GM18502 (cell line): ENCODE results near the gene IRAK2.
"Not testable (repeated sequence)": the region's sequence is repeated elsewhere in the genome, so short reads cannot be mapped to it uniquely, and the experiment has no call there.

Experiments used
- ATAC-seq: cut with Tn5 transposase; IDR thresholded peaks from one replicate; pipeline ENCODE4 v1.9.1; 2021; ENCODE audit warnings: mild to moderate bottlenecking; ENCODE audit not compliant: unreplicated experiment, poor library complexity

The IRAK2 gene

DNA sequence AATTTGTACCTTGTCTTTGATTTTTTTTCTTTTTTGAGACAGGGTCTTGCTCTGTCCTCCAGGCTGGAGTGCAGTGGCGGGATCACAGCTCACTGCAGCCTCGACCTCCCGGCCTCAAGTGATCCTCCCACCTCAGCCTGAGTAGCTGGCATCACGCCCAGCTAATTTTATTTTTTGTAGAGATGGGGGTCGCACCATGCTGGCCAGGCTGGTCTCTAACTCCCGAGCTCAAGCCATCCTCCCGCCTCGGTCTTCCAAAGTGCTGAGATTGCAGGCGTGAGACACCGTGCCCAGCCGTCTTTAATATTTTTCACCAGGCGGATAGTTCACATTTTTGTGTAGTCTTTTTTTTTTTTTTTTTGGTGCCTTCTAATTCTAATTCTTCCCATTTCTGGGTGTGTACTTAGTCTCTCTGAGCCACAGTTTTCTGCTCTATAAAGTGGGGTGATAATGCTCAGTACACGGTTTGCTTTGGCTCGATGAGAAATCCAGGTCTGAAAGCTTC is 83.0 kb downstream of the IRAK2 start:
- no peak for ATAC-seq

DNA sequence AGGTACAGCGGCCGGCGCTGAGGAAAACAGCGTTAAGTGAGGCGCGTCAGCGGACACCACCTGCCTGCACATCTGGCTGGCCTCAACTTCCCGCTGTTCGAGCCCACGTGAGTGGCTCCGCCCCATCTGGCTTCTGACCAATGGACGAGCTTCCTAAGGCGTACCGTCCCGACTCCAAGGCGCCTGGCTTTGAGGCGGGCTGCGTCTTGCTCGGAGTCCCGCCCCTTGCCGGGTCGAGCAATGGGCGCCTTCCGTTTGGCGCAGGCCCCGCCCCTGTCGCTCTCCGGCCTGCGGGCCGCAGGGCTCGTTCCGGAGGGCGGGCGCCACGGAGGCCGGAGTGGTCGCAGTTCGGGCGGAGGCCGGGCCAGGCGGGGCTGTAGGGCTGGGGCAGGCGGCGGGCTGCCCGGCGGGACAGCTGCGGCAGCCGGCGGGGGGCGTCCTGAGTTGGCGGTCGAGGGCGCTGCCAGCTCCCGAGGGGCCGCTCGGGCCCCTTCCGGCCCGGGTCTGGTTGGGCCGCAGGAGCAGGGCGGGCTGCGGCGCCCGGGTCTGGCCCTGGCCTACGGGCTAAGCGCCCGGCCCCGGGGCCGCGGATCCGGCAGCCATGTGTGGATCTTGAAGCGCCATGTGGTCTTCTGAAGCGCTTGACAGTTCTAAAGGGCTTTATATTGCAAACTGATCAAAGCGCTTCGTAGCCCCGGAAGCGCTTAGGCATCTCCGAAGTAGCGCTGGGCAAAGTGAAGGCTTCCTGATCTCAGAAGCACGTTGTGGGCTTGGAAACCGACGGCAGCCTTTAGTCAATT is 83.7 kb downstream of the IRAK2 start, which contains the start of gene TATDN2:
Gene TATDN2, plus strand, starts transcription at position 276 of the 800 bp plus-strand sequence. CDS start 742 bp downstream, outside the sequence.
- ATAC-seq: peak; percentile 96

DNA sequence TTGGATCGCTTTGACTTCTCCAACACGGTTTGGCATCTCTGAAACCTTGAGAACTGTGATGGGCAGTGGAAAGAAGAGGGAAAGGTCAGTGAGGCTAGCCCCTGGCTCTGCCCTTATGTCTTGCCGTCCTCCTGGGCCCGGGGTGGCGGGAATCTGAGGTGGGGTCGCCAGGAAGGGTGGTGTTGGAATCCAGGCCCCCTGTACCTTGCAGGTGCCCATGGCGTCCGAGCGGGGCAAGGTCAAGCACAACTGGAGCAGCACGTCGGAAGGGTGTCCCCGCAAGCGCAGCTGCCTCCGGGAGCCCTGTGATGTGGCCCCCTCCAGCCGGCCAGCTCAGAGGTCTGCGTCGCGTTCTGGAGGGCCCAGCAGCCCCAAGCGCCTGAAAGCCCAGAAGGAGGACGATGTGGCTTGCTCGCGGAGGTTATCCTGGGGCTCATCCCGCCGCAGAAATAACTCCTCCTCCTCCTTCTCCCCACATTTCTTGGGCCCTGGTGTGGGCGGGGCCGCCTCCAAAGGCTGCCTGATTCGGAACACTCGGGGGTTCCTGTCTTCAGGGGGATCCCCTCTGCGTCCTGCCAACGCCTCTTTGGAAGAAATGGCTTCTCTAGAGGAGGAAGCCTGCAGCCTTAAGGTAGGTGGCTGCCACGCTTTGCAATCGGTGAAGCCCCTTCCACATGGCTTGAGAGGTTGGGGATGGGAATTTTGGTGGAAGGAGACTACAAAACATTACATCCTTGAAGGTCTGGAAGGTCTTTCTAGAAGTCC is 84.4 kb downstream of the IRAK2 start:
- ATAC-seq: peak; percentile 23

DNA sequence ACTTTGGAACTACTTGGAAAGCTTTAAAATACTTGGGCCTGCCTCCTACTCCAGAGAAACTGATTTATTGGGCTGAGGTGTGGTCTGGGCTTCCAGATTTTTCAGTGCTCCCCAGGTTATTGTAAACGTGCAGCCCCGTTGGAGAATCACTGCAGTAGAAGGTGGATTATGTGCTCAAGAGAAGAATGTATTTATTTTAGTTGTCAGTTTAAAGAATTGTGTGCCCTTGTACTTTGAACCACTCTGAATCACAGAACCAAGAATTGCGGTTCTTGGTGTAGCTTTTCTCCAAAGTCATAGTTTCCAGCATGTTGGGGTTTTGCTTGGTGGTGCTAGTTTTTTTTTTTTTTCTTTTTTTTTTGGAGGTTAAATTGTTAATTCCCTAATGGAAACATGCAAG is 85.1 kb downstream of the IRAK2 start:
- ATAC-seq: no peak

DNA sequence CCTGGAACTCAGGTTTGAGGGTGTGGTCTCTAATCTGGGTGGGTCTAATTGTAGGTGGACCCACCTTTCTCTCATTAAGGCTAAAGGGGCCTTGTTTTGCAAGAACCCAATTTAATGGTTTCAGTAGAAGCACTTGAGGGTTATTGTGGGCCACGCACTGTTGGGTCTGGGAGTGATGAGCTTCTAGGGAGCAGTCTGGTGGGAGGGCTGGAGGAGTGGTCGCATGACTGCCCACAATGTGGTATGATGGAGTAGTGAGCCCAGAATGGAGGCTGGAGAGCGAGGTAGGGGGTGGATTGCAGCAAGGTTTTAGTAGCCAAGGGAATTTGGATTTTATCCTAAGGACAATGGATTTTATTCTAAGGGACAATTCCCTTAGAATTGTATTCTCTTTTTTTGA is 86.3 kb downstream of the IRAK2 start:
- no peak for ATAC-seq

DNA sequence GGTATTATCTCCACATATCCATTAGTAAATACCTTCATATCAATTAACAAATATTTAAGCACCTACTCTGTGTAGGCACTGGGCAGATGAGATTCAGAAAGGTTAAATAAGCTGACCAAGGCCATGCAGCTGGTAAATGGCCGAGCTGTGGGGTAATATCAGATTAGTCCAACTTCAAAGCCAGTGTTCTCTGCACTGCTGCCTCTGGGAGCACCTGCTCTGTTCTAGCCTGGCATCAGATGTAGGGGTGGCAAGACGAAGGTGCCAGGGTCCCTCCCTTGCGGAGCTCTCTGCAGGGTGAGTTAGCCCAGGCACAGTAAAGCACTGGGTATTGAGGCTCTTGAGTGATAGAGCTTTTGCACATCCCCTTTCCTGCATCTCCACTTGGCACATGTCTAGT is 89.0 kb downstream of the IRAK2 start:
- ATAC-seq: no peak

DNA sequence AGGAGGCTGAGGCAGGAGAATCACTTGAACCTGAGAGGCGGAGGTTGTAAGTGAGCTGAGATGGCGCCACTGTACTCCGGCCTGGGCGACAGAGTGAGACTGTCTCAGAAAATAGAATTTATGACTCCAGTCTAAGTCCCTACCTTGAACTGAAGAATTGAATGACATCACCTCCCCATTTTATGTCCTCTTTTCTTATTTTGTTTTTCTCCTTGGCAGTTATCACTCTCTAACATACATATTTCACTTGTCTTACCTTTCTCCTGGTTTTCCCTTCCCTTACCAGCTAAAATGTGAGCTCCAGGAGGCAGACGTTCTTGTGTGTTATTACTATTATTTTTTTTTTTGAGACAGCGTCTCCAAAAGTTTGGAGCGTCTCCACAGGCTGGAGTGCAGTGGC is 91.1 kb downstream of the IRAK2 start:
- ATAC-seq: no peak

DNA sequence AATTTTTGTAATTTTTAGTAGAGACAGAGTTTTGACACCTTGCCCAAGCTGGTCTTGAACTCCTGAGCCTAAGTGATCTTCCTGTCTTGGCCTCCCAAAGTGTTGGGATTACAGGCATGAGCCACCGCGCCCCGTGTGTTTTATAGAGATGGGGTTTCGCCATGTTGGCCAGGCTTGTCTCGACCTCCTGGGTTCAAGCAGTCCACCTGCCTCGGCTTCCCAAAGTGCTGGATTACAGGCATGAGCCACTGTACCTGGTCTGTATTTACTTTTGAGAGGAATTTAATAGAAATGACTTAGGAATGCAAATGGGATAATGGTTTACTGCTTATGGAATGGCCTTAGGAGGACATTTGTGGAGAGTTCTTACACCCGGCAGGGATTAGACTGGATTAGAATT is 94.3 kb downstream of the IRAK2 start:
- no peak for ATAC-seq

DNA sequence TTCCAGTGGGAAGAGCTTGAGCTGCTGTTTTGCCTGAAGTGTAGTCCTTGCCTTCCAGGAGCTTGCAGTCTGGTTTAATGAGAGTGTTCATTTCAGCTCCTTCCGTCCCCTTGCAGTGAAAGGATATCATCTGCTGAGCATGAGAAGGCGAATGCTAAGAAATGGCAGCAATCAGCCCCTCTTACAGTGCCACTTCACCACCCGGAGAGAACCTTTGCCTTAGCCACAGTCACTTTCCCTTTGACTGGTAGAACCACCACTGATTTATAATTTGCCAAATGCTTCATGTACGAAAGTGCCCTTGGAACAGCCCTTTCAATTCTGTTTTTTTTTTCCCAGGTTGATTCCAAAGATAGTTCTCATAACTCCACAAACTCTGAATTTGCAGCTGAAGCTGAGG is 95.1 kb downstream of the IRAK2 start:
- ATAC-seq: no peak

DNA sequence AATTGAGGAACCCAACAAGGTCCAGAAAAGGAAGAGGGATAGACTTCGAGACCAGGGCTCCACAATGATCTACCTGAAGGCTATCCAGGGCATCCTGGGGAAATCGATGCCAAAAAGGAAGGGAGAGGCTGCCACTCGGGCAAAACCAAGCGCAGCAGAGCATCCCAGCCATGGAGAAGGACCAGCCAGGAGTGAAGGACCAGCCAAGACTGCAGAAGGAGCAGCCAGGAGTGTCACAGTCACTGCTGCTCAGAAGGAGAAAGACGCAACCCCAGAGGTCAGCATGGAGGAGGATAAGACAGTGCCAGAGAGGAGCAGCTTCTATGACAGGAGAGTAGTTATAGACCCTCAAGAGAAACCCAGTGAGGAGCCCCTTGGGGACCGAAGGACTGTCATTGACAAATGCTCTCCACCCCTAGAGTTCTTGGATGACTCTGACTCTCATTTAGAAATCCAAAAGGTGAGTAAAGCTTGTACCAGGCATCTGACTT is 95.5 kb downstream of the IRAK2 start:
- ATAC-seq: no peak

DNA sequence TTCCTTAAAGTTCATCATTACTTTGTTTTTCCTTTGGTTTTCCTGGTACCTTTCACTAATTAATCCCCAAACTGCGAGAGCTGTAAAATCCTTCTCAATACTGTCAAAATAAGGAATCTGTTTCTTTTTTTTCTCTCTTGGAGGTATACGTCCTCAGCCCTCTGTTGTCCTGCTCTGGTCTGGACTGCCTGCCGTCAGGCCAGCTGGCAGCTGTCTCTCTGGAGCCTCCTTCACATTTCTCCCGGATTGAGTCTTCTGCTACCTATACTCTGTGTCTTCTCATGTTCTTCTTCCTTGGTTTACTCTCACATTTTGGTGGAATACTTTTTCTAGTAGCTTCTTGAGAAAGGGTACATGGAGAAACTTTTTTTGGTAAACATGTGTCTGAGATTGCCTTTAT is 97.3 kb downstream of the IRAK2 start:
- no peak for ATAC-seq

DNA sequence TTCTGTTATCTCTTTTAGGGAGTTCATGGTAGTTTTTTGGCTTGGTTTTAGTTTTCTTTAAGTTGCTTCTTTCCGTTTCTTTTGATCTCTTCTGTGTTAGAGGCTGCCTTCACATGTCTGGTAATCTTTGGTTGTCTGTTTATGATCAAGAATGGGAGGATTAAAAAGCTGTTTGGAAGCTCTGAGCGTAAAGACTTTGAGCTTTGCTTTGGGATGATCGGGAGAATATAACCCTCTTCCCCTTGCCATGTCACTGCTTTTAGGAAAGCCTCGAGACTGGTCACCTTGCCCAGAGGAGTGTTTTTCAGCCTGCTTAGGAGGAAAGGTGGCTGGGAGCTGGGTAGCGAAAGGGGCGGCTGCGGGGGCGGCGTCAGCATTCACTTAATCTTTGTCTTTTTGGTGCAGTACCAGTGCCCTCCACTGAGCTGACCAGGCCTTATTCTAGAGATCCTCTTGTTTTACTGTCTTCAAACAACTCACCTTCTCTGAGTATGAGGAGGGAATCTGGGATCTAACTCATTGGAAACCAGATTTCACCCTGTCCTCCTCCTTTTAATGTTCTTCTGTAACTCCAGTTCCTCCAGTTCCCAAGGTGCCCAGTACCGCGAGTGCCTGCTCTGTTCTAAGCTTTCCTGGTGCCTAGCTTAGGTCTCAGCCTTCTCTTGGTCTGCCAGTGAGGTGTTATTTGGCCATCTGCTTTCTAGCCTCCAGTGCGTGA is 99.1 kb downstream of the IRAK2 start:
- ATAC-seq: no peak

DNA sequence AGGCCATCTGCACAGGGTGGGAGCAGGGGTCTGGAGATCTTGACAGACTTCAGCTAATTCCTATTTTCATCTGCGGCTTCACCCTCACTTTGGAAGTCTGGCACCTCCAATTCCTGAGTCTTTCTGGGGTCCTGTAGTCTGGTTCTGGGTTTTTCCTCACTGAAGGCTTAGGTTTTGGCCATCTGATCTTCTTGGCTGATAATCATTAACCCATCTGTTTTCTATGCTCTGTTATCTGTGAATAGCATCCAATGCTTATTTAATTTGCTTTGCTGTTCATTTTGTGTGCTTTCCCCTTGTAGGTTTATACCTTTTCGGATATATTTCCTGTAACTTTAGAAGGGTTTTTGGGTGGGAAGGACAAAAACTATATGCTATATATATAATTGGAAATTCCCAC is 101.1 kb downstream of the IRAK2 start:
- no peak for ATAC-seq

DNA sequence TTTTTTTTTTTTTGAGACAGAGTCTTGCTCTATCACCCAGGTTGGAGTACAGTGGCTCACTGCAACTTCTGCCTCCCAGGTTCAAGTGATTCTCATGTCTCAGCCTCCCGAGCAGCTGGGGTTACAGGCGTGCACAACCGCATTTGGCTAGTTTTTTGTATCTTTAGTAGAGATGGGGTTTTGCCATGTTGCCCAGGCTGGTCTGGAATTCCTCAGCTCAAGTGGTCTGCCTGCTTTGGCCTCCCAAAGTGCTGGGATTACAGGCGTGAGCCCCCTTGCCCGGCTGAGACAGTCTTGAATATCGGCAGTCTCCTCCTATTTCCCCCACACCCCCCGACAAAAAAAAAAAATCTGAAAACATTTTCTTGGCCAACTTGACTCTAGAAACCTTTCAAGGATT is 102.2 kb downstream of the IRAK2 start:
- ATAC-seq: not testable (repeated sequence)

DNA sequence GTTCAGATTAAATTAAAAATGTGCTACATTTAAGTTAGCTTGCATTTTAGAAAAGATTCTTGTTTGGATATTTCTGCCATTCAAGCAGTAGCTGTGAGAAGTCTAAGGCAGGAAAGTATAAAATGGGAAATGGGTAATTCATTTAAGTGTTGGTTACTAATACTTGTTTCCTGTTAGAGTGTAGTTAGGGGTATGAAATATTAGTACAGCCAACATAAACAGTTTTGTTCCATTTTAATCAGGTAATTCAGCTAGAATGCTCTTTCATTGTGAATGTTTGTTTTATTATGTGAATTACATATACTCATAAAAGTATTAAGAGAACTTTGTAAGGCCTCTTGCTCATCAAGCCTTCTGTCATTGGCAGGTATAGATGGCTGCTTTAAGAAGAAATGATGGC is 103.4 kb downstream of the IRAK2 start:
- ATAC-seq: no peak

DNA sequence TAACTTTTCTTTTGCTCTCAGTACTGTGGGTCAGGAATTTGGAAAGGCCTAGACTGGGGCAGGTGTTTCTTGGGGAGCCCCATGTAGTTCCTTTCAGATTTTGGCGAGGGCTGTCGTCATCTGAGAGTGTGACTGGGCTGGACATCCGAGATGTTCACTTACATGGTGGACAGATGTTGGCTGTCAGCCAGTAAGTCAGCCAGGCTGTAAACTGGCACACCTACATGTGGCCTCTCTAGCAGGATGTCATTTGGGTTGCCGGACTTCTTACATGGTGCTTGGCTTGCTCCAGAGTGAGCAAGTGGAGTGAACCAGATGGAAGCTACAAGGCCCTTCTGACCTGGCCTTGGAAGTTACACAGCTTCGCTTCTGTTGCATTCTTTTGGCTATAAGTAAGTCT is 104.2 kb downstream of the IRAK2 start:
- no peak for ATAC-seq

DNA sequence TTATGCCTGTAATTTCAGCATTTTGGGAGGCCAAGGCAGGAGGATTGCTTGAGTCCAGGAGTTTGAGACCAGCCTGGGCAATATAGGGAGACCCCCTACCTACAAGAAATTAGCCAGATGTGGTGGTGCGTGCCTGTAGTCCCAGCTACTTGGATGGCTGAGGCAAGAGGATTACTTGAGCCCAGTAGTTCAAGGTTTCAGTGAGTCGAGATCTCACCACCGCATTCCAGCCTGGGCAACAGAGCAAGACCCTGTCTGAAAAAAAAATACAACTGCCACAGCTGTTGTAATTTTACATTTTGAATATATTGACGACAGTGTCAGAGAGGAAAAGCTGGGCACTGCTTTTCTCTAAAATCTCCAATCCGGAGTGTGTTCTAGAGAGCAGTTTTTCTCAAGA is 104.7 kb downstream of the IRAK2 start:
- ATAC-seq: no peak

DNA sequence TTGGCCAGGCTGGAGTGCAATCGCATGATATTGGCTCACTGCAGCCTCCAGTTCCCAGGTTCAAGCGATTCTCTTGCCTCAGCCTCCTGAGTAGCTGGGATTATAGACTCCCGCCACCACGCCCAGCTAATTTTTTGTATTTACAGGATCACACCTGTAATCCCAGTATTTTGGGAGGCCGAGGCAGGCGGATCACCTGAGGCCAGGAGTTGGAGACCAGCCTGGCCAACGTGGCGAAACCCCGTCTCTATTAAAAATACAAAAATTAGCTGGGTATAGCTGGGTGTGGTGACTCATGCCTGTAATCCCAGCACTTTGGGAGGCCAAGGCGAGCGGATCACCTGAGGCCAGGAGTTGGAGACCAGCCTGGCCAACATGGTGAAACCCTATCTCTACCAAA is 107.8 kb downstream of the IRAK2 start:
- ATAC-seq: not testable (repeated sequence)

DNA sequence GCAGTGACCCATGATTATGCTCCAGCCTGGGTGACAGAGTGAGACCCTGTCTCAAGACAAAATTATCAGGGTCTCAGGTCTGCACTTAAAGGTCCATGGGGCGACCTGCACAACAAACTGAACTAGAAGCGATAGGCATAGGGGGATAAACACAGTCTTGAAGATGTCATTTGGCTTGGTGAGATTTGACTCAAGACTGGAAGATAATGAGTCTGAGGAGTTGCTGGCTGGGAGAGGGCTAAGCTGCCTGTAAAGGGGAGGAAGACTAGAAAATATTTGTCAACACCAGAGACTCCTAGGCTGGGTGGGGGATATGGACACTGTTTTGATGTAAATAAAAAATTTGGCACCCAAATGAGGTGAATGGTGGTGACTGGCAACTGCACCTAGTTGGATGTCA is 108.3 kb downstream of the IRAK2 start:
- no peak for ATAC-seq

DNA sequence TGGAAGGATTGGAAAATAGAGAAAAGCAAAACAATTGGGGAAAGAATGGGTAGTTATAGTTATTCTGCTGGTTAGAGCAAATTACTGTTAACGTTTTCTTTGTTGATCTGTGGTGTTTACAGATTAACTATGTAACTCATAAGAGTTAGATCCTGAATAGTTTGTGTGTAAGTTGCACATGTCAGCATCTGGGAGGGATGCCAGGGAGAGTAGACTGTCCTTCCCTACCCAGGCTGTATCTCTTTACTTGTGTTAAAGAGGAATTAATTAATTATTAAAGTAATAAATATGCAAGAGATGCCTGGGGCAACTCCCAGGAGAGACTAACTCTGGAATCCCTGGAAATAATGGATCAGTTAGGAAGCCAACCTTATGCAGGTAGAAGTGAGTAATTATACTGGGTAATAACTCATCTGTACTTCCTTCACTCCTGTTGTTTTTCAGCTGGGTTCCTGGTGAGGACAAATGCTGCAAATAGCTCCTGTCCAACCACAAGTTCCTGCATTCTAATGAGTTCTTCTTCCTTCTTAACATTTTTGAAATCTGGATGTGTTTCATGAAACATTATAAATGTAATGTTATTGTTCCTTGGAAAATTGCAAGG is 109.1 kb downstream of the IRAK2 start:
- ATAC-seq: no peak
